Measurements from ENCODE around the gene CAND1. TPM values are rescaled to one million over a fixed set of nuclear protein-coding genes. Genes with fewer than 3 reads are reported as not detected.
A peak's percentile ranks its signal among the peaks of the same experiment; 100 is the strongest.

Gene CAND1
- total RNA-seq, 4 donors from 2014 or later = 88.5 to 127 (median 98.9) TPM

DNA sequence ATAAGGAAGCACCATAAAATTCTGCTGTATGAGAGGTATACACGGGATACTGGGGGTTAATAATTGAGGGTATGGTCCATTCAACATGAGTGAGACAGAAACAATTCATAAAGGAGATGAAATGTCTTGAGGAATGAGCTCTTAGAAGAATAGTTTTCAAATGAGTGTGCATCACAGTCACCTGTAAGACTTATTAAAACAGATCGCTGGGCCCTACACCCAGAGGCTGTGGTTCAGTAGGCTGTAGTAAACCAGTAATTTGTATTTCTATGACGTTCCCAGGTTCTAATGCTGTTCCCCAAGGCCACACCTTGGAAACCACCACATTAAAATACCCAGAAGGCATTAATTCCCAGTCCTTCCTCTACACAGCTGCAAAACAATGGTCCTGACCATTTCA lies 49.6 kb downstream of the CAND1 start:
- Histone ChIP-seq H3K27me3 (no peaks in the 10 kb centered on the region), H3K4me3 (replicated peaks in 1 of 3) (no peak overlapping the region), H3K36me3 (peaks cover 5 to 11% of the 10 kb centered on the region in 2 donors), H3K4me1 (no peaks in the 10 kb centered on the region), H3K27ac (no peak overlapping the region), H3K9me3 (no peaks in the 10 kb centered on the region)
- TF ChIP-seq, protein P1, sequence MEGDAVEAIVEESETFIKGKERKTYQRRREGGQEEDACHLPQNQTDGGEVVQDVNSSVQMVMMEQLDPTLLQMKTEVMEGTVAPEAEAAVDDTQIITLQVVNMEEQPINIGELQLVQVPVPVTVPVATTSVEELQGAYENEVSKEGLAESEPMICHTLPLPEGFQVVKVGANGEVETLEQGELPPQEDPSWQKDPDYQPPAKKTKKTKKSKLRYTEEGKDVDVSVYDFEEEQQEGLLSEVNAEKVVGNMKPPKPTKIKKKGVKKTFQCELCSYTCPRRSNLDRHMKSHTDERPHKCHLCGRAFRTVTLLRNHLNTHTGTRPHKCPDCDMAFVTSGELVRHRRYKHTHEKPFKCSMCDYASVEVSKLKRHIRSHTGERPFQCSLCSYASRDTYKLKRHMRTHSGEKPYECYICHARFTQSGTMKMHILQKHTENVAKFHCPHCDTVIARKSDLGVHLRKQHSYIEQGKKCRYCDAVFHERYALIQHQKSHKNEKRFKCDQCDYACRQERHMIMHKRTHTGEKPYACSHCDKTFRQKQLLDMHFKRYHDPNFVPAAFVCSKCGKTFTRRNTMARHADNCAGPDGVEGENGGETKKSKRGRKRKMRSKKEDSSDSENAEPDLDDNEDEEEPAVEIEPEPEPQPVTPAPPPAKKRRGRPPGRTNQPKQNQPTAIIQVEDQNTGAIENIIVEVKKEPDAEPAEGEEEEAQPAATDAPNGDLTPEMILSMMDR (IDR thresholded peaks at IDR 0.05) = no peak
- no peak for TF ChIP-seq POLR2A (IDR thresholded peaks at IDR 0.05)
- intact Hi-C loops (cut with DNase I) = no loop called here
- DNase-seq = no peak
- 94 to 96% methylated on average over 3 of the region's 3 CpGs for WGBS, 2 donors

DNA sequence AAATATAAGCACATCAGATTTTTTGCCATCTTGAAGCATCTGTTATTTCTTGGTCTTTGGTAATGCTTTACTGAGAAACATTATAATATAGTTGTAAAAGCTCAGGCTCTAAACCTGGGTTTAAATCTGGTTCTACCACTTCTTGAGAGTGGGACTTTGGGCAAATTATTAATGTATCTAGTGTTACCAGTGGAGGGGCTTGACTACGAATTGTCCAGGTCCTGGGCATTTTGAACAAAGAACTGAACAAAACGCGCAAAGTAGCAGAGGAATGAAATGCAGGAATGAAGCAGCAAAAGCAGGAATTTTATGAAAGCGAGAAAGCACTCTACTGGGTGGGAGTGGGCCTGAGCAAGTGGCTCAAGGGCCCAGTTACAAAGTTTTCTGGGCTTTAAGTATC lies 50.8 kb downstream of the CAND1 start:
- Histone ChIP-seq H3K27ac (no peak overlapping the region), H3K4me1 (no peaks in the 10 kb centered on the region), H3K27me3 (no peaks in the 10 kb centered on the region), H3K4me3 (replicated peaks in 1 of 3) (no peak overlapping the region), H3K9me3 (no peaks in the 10 kb centered on the region), H3K36me3 (peaks cover 0 to 6% of the 10 kb centered on the region in 2 donors)
- TF ChIP-seq, protein P1 (IDR thresholded peaks at IDR 0.05) = no peak
- no peak for TF ChIP-seq POLR2A (IDR thresholded peaks at IDR 0.05)
- intact Hi-C loops (cut with DNase I) = no loop called here
- WGBS, 2 donors = 93 to 95% methylated on average over 4 of the region's 4 CpGs
- no peak for DNase-seq

DNA sequence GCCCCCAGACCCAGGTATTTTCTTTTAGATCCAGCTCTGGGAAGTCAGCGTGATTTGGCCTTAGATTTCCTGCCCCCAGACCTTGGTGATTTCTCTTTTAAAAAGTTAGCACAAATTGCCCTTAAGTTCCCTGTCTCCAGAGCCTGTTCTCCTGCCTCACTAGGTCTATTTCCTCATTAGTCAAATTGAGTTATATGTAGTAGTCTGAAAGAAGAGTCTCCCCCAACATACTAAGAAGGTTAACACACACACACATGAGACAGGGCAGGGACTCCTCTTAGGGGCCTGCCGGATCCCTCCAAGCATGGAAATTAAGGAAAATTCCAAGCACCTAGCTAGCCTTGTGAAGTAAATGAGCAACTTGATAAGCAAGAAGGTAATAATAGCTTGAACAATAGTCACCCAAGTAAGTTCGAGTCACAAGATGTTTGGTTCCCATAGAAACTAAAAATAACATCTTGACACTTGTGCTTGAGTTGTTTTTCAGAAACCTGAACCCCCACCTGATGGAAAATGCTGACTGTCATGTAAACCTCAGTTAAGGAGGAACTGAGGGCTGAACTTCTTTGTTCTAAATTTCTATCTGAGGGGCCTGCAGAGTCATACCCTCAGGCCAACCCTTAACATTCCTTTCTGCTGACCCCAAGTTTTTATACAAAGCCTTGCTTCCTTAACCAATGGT lies 51.6 kb downstream of the CAND1 start:
- TF ChIP-seq POLR2A (IDR thresholded peaks at IDR 0.05) = no peak
- Histone ChIP-seq H3K9me3 (no peaks in the 10 kb centered on the region), H3K27me3 (no peaks in the 10 kb centered on the region), H3K36me3 (peaks cover 0 to 6% of the 10 kb centered on the region in 2 donors), H3K4me1 (no peaks in the 10 kb centered on the region), H3K27ac (no peak overlapping the region), H3K4me3 (replicated peaks in 1 of 3) (no peak overlapping the region)
- intact Hi-C loops (cut with DNase I) = no loop called here
- WGBS, 2 donors = 65 to 73% methylated on average over 3 of the region's 3 CpGs
- DNase-seq = no peak

DNA sequence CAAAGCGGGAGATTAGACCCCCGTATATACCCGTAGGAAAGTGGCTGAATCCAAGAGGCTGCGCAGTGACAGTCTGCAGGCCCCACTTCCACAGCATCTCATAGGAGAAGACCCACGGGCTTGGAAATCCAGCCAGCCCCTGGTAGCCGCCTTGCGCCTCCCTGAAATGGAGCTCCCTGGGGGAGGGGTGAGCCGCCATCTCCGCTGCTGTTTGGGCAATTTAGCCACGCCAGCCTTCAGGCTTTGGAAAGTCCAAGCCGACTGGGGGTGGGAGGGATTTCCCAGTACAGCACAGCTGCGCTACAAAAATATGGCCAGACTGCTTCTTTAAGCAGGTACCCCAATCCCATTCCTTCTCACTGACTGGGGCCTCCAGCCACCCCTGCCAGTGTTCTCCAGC lies 53.4 kb downstream of the CAND1 start:
- Histone ChIP-seq H3K36me3 (peaks cover 0 to 6% of the 10 kb centered on the region in 2 donors), H3K27ac (no peak overlapping the region), H3K4me3 (replicated peaks in 1 of 3) (no peak overlapping the region), H3K27me3 (no peaks in the 10 kb centered on the region), H3K9me3 (no peaks in the 10 kb centered on the region), H3K4me1 (no peaks in the 10 kb centered on the region)
- no peak for DNase-seq
- WGBS, 2 donors = 91 to 96% methylated on average over 7 to 12 of the region's 12 CpGs
- intact Hi-C loops (cut with DNase I) = no loop called here
- TF ChIP-seq POLR2A (IDR thresholded peaks at IDR 0.05) = no peak
- TF ChIP-seq, protein P1 (IDR thresholded peaks at IDR 0.05) = no peak

DNA sequence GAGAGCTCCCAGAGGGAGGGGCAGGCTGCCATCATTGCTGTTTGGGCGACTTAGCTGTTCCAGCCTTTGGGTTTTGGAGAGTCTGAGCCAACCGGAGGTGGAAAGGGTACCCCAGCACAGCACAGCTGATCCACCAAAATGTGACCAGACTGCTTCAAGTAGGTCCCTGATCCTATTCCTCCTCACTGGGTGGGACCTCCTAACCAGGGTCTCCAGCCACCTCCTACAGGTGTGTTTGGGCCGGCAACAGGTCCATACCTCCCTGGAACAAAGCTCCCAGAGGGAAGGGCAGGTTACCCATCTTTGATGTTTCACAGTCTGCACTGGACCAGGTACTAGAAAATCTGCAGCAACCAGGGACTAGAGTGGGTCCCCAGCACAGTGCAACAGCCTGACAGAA lies 53.8 kb downstream of the CAND1 start:
- no peaks in the 10 kb centered on the region for H3K4me1 ChIP-seq

More for the DNA sequence above, 53.8 kb downstream of the CAND1 start:
- H3K9me3 ChIP-seq = no peaks in the 10 kb centered on the region
- TF ChIP-seq POLR2A (IDR thresholded peaks at IDR 0.05) = no peak
- TF ChIP-seq, protein P1 (IDR thresholded peaks at IDR 0.05) = no peak
- peaks cover 0 to 6% of the 10 kb centered on the region in 2 donors for H3K36me3 ChIP-seq
- H3K27me3 ChIP-seq = no peaks in the 10 kb centered on the region
- WGBS, 2 donors = 40 to 90% methylated on average over 2 to 3 of the region's 3 CpGs
- H3K27ac ChIP-seq = no peak overlapping the region
- intact Hi-C loops (cut with DNase I) = no loop called here
- H3K4me3 ChIP-seq (replicated peaks in 1 of 3) = no peak overlapping the region
- peak; percentile 9 to 24 for DNase-seq

Data from thyroid gland (tissue), 4 donors.